Ovary (tissue), 9 donors: ENCODE results near the gene DPAGT1. TPM values are rescaled to one million over a fixed set of nuclear protein-coding genes. Genes with fewer than 3 reads are reported as not detected.

Experiments used
- DNase-seq, 5 donors: peaks; one replicate each; pipeline ENCODE4 v3.0.0-alpha.2; 2019 to 2020
- H3K27ac ChIP-seq, 2 donors: fragments of 200-600 bp; one replicate each; pipeline versions ENCODE4 v1.5.1 to v1.8.0; 2019 to 2022
- H3K27me3 ChIP-seq: fragments of 200-600 bp; one replicate; pipeline ENCODE4 v1.8.0; 2022
- H3K36me3 ChIP-seq: fragments of 200-600 bp; sonication (generic); one replicate; pipeline ENCODE4 v1.5.1; 2019
- H3K4me1 ChIP-seq: one replicate; pipeline ENCODE4 v1.8.1; 2013; ENCODE audit warnings: mild to moderate bottlenecking, moderate library complexity; ENCODE audit not compliant: insufficient read depth
- H3K4me3 ChIP-seq: fragments of 200-600 bp; sonication (generic); one replicate; pipeline ENCODE4 v1.5.1; 2017
- H3K9me3 ChIP-seq, 2 donors: fragments of 200-600 bp in 1 of 2; sonication (generic) in 1 of 2; one replicate each; pipeline versions ENCODE4 v1.5.1 to v1.8.1; 2013 to 2019; ENCODE audit warnings: mild to moderate bottlenecking in 1 of 2, moderate library complexity in 1 of 2
- CTCF ChIP-seq, 3 donors: fragments of 450-650 bp in 2 of 3; fragments of 200-600 bp in 1 of 3; IDR thresholded peaks; one replicate each; pipeline versions ENCODE4 v1.5.1 to v1.8.0; 2016 to 2022; ENCODE audit warnings: antibody characterized with exemption in 3 of 3, mild to moderate bottlenecking in 1 of 3
- EP300 ChIP-seq: sonication (generic); formaldehyde crosslinking; IDR thresholded peaks from one replicate; pipeline ENCODE4 v1.6.1; 2017; ENCODE audit warnings: antibody characterized with exemption
- POLR2A ChIP-seq: fragments of 450-650 bp; IDR thresholded peaks from one replicate; pipeline ENCODE4 v1.6.1; 2017; ENCODE audit warnings: antibody characterized with exemption, mild to moderate bottlenecking, moderate library complexity
- WGBS, 3 donors: extraction: QIAGEN DNeasy Blood & Tissue Kit in 1 of 3; methylation state at CpG; one replicate each; pipeline versions ENCODE4 v1.1.5 to v1.1.7; 2013 to 2017; 5-methylcytosine and 5-hydroxymethylcytosine counted together
- intact Hi-C, 4 donors: fragments of 100-400 bp; cut with DNase I; formaldehyde crosslinking; loops; one replicate each; pipeline versions ENCODE4 v1.11.0 to v1.15.1; 2022 to 2023
- polyA plus RNA-seq, 2 donors: library from polyadenylated mRNA; stranded (reverse); fragments of 200-250 nt in 1 of 2; fragments of 350-450 nt in 1 of 2; fragmentation: Illumina TruSeq in 1 of 2; extraction: RNeasy Lipid Tissue Mini Kit (QIAGEN cat#74804) in 1 of 2; gene quantifications; one replicate each; pipeline ENCODE4 v1.2.3, GENCODE V29; 2013 to 2014
- total RNA-seq, 7 donors: library from RNA; depleted of rRNA in 2 of 7; stranded (reverse); fragments of >200 nt in 2 of 7; fragmentation: NEBNext Ultra II Directional in 3 of 7; extraction: Animal tissue kit (Norgen Biotek cat#: 25700) in 3 of 7; gene quantifications; one replicate each; pipeline versions ENCODE4 v1.1.0 to v1.2.4, GENCODE V29; 2016 to 2023
- donor health status: DM: no; HTN: no; CAD: no; lungs with moderate emphysema.
- donor health status: DM: no; HTN: no; CAD: no.
- donor health status: Bipolar disorder and iron deficiency.
- donor health status: DM: yes; HTN: yes; CAD: no.
- donor health status: DM: no; HTN: no; CAD: no.
- donor health status: DM: yes; HTN: yes; CAD: no.

DPAGT1 gene
- total and polyA plus RNA-seq, 9 donors = 14.1 to 61.4 (median 24.4) TPM

- TF ChIP-seq POLR2A = no peak
- no peak for TF ChIP-seq CTCF (IDR thresholded peaks at IDR 0.05)
- no peak overlapping the region for H3K4me3 ChIP-seq
- H3K36me3 ChIP-seq = no peaks in the 10 kb centered on the region
- no peaks in the 10 kb centered on the region for H3K27me3 ChIP-seq
- intact Hi-C loops = no loop called here
- no peak for DNase-seq
- H3K4me1 ChIP-seq = peaks cover 10% of the 10 kb centered on the region
- no peaks in the 10 kb centered on the region for H3K9me3 ChIP-seq
- no peak overlapping the region for H3K27ac ChIP-seq
- 94 to 96% (median 94%) methylated on average over 5 of the region's 5 CpGs for WGBS, 3 donors
These were observed 16.6 kb upstream of the DPAGT1 start for GRCh38 chr11:119118227-119118626.

GRCh38 chr11:119117004-119117706 is 15.5 kb upstream of the DPAGT1 start:
- Histone ChIP-seq H3K27ac (no peak overlapping the region), H3K4me3 (no peak overlapping the region), H3K9me3 (no peaks in the 10 kb centered on the region), H3K27me3 (no peaks in the 10 kb centered on the region), H3K4me1 (peaks cover 4% of the 10 kb centered on the region), H3K36me3 (no peaks in the 10 kb centered on the region)
- DNase-seq = no peak
- TF ChIP-seq CTCF (IDR thresholded peaks at IDR 0.05) = no peak
- TF ChIP-seq EP300 = no peak
- TF ChIP-seq POLR2A = no peak
- intact Hi-C loops = no loop called here
- WGBS, 3 donors = 85 to 92% (median 90%) methylated on average over 3 of the region's 3 CpGs

GRCh38 chr11:119116601-119117000 is 14.9 kb upstream of the DPAGT1 start:
- H3K27ac ChIP-seq = no peak overlapping the region
- intact Hi-C loops = no loop called here
- no peaks in the 10 kb centered on the region for H3K9me3 ChIP-seq
- DNase-seq = no peak
- peaks cover 2% of the 10 kb centered on the region for H3K4me1 ChIP-seq
- H3K27me3 ChIP-seq = no peaks in the 10 kb centered on the region
- H3K36me3 ChIP-seq = no peaks in the 10 kb centered on the region
- H3K4me3 ChIP-seq = no peak overlapping the region
- TF ChIP-seq POLR2A (no peak), EP300 (no peak), CTCF (IDR thresholded peaks at IDR 0.05) (no peak)
- 63 to 65% (median 64%) methylated on average over 5 of the region's 5 CpGs for WGBS, 3 donors

- Histone ChIP-seq H3K27ac (no peak overlapping the region), H3K36me3 (no peaks in the 10 kb centered on the region), H3K27me3 (no peaks in the 10 kb centered on the region), H3K9me3 (no peaks in the 10 kb centered on the region), H3K4me3 (no peak overlapping the region), H3K4me1 (peaks cover 2% of the 10 kb centered on the region)
- 78 to 89% (median 82%) methylated on average over 10 of the region's 10 CpGs for WGBS, 3 donors
- intact Hi-C loops = no loop called here
- no peak for DNase-seq
- TF ChIP-seq CTCF (IDR thresholded peaks at IDR 0.05) (no peak), POLR2A (no peak), EP300 (no peak)
These were observed 14.6 kb upstream of the DPAGT1 start for GRCh38 chr11:119116235-119116594.
